Keratinocyte (primary cell): ENCODE data around the gene KRT3. TPM values are rescaled to one million over a fixed set of nuclear protein-coding genes. Genes with fewer than 3 reads are reported as not detected.

Experiments used
- DNase-seq: peaks from one replicate; pipeline ENCODE4 v3.0.0-alpha.2; 2011; ENCODE audit warnings: low read depth, missing footprints, low spot score
- FAIRE-seq: peaks from 2 replicates; lab custom pipeline; 2011; peaks lifted over from hg19 to GRCh38; lab: Jason Lieb, UNC
- H2AFZ ChIP-seq: 2 replicates; pipeline ENCODE4 v1.6.0; 2012; ENCODE audit warnings: low read length, control low read depth, inconsistent platforms; ENCODE audit not compliant: control insufficient read depth
- H3K27ac ChIP-seq: 2 replicates; pipeline ENCODE4 v1.5.1; 2011; ENCODE audit warnings: low read length; ENCODE audit not compliant: control insufficient read depth, insufficient read depth
- H3K27me3 ChIP-seq: 3 replicates; pipeline ENCODE4 v1.6.0; 2011; ENCODE audit warnings: low read length; ENCODE audit not compliant: control insufficient read depth, insufficient read depth; ENCODE audit errors: extremely low read depth
- H3K36me3 ChIP-seq, 2 experiments: 2 replicates in 1 of 2; 3 replicates in 1 of 2; pipeline ENCODE4 v1.5.1; 2011; ENCODE audit warnings: low read length in 2 of 2, mild to moderate bottlenecking in 1 of 2; ENCODE audit not compliant: control insufficient read depth in 2 of 2, insufficient read depth in 2 of 2; ENCODE audit errors: extremely low read depth in 1 of 2
- H3K4me1 ChIP-seq: 3 replicates; pipeline ENCODE4 v1.5.1; 2011; ENCODE audit warnings: low read length; ENCODE audit not compliant: control insufficient read depth, insufficient read depth; ENCODE audit errors: extremely low read depth
- H3K4me2 ChIP-seq: 3 replicates; pipeline ENCODE4 v1.6.0; 2011; ENCODE audit warnings: low read depth, low read length; ENCODE audit not compliant: control insufficient read depth, insufficient read depth; ENCODE audit errors: extremely low read depth
- H3K4me3 ChIP-seq, 3 experiments: fragments of 200-600 bp in 1 of 3; sonication (generic) in 1 of 3; 2 replicates in 2 of 3; 3 replicates in 1 of 3; pipeline ENCODE4 v1.5.1; 2011 to 2016; ENCODE audit warnings: low read length in 3 of 3, mild to moderate bottlenecking in 3 of 3, control low read depth in 2 of 3, inconsistent platforms in 1 of 3, low read depth in 1 of 3, mixed read lengths in 1 of 3, mixed run types in 1 of 3, moderate library complexity in 1 of 3; ENCODE audit not compliant: control insufficient read depth in 2 of 3, insufficient read depth in 2 of 3; ENCODE audit errors: extremely low read depth in 1 of 3
- H3K79me2 ChIP-seq: 2 replicates; pipeline ENCODE4 v1.6.0; 2012; ENCODE audit warnings: low read length; ENCODE audit not compliant: control insufficient read depth, insufficient read depth
- H3K9ac ChIP-seq: 3 replicates; pipeline ENCODE4 v1.6.0; 2011; ENCODE audit warnings: low read length; ENCODE audit not compliant: control insufficient read depth, insufficient read depth; ENCODE audit errors: extremely low read depth
- H3K9me1 ChIP-seq: 3 replicates; pipeline ENCODE4 v1.6.0; 2011; ENCODE audit warnings: low read length; ENCODE audit not compliant: control insufficient read depth, insufficient read depth; ENCODE audit errors: extremely low read depth
- H3K9me3 ChIP-seq: 2 replicates; pipeline ENCODE4 v1.5.1; 2012; ENCODE audit warnings: low read depth, low read length; ENCODE audit not compliant: control insufficient read depth
- H4K20me1 ChIP-seq: 3 replicates; pipeline ENCODE4 v1.6.0; 2011; ENCODE audit warnings: low read length; ENCODE audit not compliant: control insufficient read depth, insufficient read depth; ENCODE audit errors: extremely low read depth
- CTCF ChIP-seq, 3 experiments: IDR thresholded peaks in 1 of 3; conservative IDR thresholded peaks in 1 of 3; optimal IDR thresholded peaks in 1 of 3; 2 replicates in 2 of 3; 3 replicates in 1 of 3; pipeline versions ENCODE3 to v1.5.1; 2011; ENCODE audit warnings: low read length in 3 of 3, mild to moderate bottlenecking in 3 of 3, moderate library complexity in 2 of 3, control low read depth in 1 of 3, inconsistent platforms in 1 of 3; ENCODE audit not compliant: insufficient read depth in 2 of 3; ENCODE audit errors: extremely low read depth in 1 of 3
- EZH2 ChIP-seq: IDR thresholded peaks from one replicate; pipeline ENCODE4 v1.6.1; 2012; ENCODE audit warnings: inconsistent platforms, mild to moderate bottlenecking, low read length, moderate library complexity
- dilution Hi-C: fragments of 300-500 bp; cut with MboI; formaldehyde crosslinking; loops from one replicate; pipeline ENCODE4 v1.7.0; 2020; ENCODE audit warnings: low sequenced_read_pairs; ENCODE audit not compliant: extremely low pct_ligation_motif_present
- polyA plus RNA-seq, 5 experiments: library from polyadenylated mRNA; depleted of rRNA in 3 of 5; stranded (reverse) in 3 of 5; stranded (forward) in 1 of 5; unstranded in 1 of 5; fragments of >200 nt; gene quantifications; 1 replicate in 1 of 5; 2 replicates in 3 of 5; 3 replicates in 1 of 5; pipeline versions ENCODE4 v1.2.1 to v1.2.3, GENCODE V29; 2011 to 2012; ENCODE audit warnings: missing spikeins in 2 of 5, low read depth in 1 of 5, low replicate concordance in 1 of 5

KRT3 gene
- polyA plus RNA-seq, 1 donor (not counting 4 experiments of a cell fraction or from before 2014, with no cell fraction given) = 0.29 TPM

- no peak overlapping the region for H2AFZ ChIP-seq
- no peak overlapping the region for H3K27ac ChIP-seq
- H3K9me1 ChIP-seq = no peaks in the 10 kb centered on the region
- H3K79me2 ChIP-seq = no peaks in the 10 kb centered on the region
- peaks cover 32% of the 10 kb centered on the region for H3K27me3 ChIP-seq
- no peak overlapping the region for H3K9ac ChIP-seq
- H3K4me1 ChIP-seq = no peaks in the 10 kb centered on the region
- no peak for DNase-seq
- no peak overlapping the region for H3K4me3 ChIP-seq
- FAIRE-seq = no peak
- no peaks in the 10 kb centered on the region for H4K20me1 ChIP-seq
- dilution Hi-C loops = no loop called here
- no peak overlapping the region for H3K4me2 ChIP-seq
- no peak for TF ChIP-seq EZH2
- TF ChIP-seq CTCF (optimal IDR thresholded peaks at IDR 0.05 in 1 of 3, IDR thresholded peaks at IDR 0.05 in 1 of 3, conservative IDR thresholded peaks at IDR 0.05 in 1 of 3; ENCODE audit: extremely low read depth in 1 of 3, insufficient read depth in 2 of 3, low read length in 3 of 3) = no peak
- H3K36me3 ChIP-seq = no peaks in the 10 kb centered on the region
- peaks cover 1% of the 10 kb centered on the region for H3K9me3 ChIP-seq
Measured at GRCh38 chr12:52759218-52759617, 36.7 kb downstream of the KRT3 start.

- Histone ChIP-seq H3K9me1 (no peaks in the 10 kb centered on the region), H3K9ac (no peak overlapping the region), H3K27ac (no peak overlapping the region), H3K4me2 (no peak overlapping the region), H3K36me3 (no peaks in the 10 kb centered on the region), H3K27me3 (peaks cover 41% of the 10 kb centered on the region), H3K79me2 (no peaks in the 10 kb centered on the region), H4K20me1 (no peaks in the 10 kb centered on the region), H3K9me3 (peaks cover 1% of the 10 kb centered on the region), H3K4me3 (no peak overlapping the region), H2AFZ (no peak overlapping the region), H3K4me1 (no peaks in the 10 kb centered on the region)
- DNase-seq (no peak), FAIRE-seq (no peak)
- dilution Hi-C loops = no loop called here
- no peak for TF ChIP-seq CTCF (optimal IDR thresholded peaks at IDR 0.05 in 1 of 3, IDR thresholded peaks at IDR 0.05 in 1 of 3, conservative IDR thresholded peaks at IDR 0.05 in 1 of 3; ENCODE audit: extremely low read depth in 1 of 3, insufficient read depth in 2 of 3, low read length in 3 of 3)
- no peak for TF ChIP-seq EZH2
Measured at GRCh38 chr12:52757449-52758176, 38.3 kb downstream of the KRT3 start.
